WTC11 (cell line): ENCODE results near the gene CNOT6.

ENCODE experiments used
- CREB1 ChIP-seq: sonication (generic); formaldehyde crosslinking; IDR thresholded peaks from 2 replicates; pipeline ENCODE4 v1.8.0; 2023; ENCODE audit warnings: mild to moderate bottlenecking, missing genetic modification reagents
- CTCF ChIP-seq: fragments of 200-600 bp; IDR thresholded peaks from 2 replicates; pipeline ENCODE4 v1.8.0; 2022; ENCODE audit warnings: antibody characterized with exemption
- IRF2 ChIP-seq: sonication (generic); formaldehyde crosslinking; IDR thresholded peaks from 2 replicates; pipeline ENCODE4 v1.8.0; 2022; ENCODE audit warnings: low read depth, missing genetic modification reagents, borderline replicate concordance
- JUN ChIP-seq: sonication (generic); formaldehyde crosslinking; IDR thresholded peaks from 2 replicates; pipeline ENCODE4 v1.8.0; 2023; ENCODE audit warnings: mild to moderate bottlenecking, missing genetic modification reagents
- NFYB ChIP-seq: sonication (generic); formaldehyde crosslinking; conservative IDR thresholded peaks from 2 replicates; pipeline ENCODE4 v1.8.0; 2022; ENCODE audit warnings: low read depth, missing genetic modification reagents
- TCF7 ChIP-seq: sonication (generic); formaldehyde crosslinking; IDR thresholded peaks from 2 replicates; pipeline ENCODE4 v1.8.0; 2022; ENCODE audit warnings: mild to moderate bottlenecking, low read depth, missing genetic modification reagents, moderate library complexity
- TF ChIP-seq, protein P1 (sequence below): fragments of 250-450 bp; sonication (Bioruptor Pico); IDR thresholded peaks from 2 replicates; pipeline ENCODE4 v2.1.2; 2022; ENCODE audit warnings: mild to moderate bottlenecking, moderate library complexity
- TF ChIP-seq, protein P2 (sequence below): sonication (generic); formaldehyde crosslinking; IDR thresholded peaks from 2 replicates; pipeline ENCODE4 v1.8.0; 2022; ENCODE audit warnings: mild to moderate bottlenecking, missing genetic modification reagents

DNA sequence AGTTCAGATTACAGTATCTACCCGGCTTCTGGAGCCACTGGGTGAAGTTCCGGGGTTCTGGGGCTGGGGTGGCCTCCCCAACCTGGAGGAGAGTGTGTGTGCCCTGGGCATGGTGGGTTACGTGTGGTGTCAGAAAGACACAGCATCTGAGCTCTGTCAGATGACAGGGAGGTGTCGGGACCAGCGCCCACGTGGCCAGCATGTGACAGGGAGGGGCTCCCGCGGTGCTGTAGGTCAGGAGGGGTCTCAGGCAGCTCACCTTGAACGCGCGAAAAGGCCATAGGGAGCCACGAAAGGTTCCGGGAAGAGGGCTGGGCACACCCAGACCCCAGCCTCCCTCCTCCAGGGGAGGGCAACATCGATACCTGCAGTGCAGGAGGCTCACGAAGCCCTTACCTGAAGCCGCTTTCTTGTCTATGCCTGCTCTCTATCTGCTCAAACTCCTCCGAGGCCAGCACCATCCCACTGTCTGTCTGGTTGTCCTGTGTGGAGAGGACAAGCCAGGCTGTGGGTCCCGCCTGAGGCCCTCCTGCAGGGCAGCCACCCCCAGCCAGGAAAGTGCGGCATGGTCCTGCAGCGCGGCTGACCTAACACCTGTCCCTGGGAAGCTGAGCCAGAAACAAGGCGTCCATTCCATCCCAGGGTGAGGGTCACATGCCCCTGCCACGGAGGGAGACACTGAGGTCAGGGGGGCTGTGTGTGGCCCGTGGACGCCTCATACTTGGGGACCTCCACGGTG is 114.6 kb downstream of the CNOT6 start:
- TF ChIP-seq NFYB = no peak
- TF ChIP-seq CTCF = no peak
- TF ChIP-seq, protein P1, sequence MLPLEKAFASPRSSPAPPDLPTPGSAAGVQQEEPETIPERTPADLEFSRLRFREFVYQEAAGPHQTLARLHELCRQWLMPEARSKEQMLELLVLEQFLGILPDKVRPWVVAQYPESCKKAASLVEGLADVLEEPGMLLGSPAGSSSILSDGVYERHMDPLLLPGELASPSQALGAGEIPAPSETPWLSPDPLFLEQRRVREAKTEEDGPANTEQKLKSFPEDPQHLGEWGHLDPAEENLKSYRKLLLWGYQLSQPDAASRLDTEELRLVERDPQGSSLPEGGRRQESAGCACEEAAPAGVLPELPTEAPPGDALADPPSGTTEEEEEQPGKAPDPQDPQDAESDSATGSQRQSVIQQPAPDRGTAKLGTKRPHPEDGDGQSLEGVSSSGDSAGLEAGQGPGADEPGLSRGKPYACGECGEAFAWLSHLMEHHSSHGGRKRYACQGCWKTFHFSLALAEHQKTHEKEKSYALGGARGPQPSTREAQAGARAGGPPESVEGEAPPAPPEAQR = no peak
- TF ChIP-seq JUN (CRISPR knock-in tag) = no peak
- TF ChIP-seq CREB1 = no peak
- TF ChIP-seq TCF7 (CRISPR knock-in tag) = no peak
- no peak for TF ChIP-seq IRF2 (CRISPR knock-in tag)
- TF ChIP-seq, protein P2, sequence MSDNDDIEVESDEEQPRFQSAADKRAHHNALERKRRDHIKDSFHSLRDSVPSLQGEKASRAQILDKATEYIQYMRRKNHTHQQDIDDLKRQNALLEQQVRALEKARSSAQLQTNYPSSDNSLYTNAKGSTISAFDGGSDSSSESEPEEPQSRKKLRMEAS (CRISPR knock-in tag) = no peak
